Spleen (tissue), 11 donors: ENCODE measurements around the gene ZNF778. TPM values are rescaled to one million over a fixed set of nuclear protein-coding genes. Genes with fewer than 3 reads are reported as not detected.

Experiments used
- DNase-seq: peaks from one replicate; pipeline ENCODE4 v3.0.0-alpha.2; 2020
- H3K27ac ChIP-seq, 8 donors: fragments of 200-600 bp; sonication (generic) in 7 of 8; 1 replicate in 4 of 8; 2 replicates in 4 of 8; pipeline versions ENCODE4 v1.5.0 to v1.8.0; 2016 to 2021; ENCODE audit warnings: inconsistent platforms in 4 of 8, mild to moderate bottlenecking in 4 of 8, moderate library complexity in 1 of 8
- H3K27me3 ChIP-seq, 7 donors: fragments of 200-600 bp; sonication (generic) in 6 of 7; replicated peaks in 1 of 7; 1 replicate in 4 of 7; 2 replicates in 3 of 7; pipeline versions ENCODE4 v1.5.0 to v1.8.0; 2016 to 2021; ENCODE audit warnings: inconsistent platforms in 3 of 7, mild to moderate bottlenecking in 1 of 7
- H3K36me3 ChIP-seq, 6 donors: fragments of 200-600 bp; sonication (generic) in 5 of 6; 1 replicate in 4 of 6; 2 replicates in 2 of 6; pipeline versions ENCODE4 v1.5.0 to v1.8.0; 2016 to 2021; ENCODE audit warnings: inconsistent platforms in 2 of 6
- H3K4me1 ChIP-seq, 6 donors: fragments of 200-600 bp; sonication (generic) in 5 of 6; 1 replicate in 3 of 6; 2 replicates in 3 of 6; pipeline versions ENCODE4 v1.5.0 to v1.8.0; 2016 to 2021; ENCODE audit warnings: inconsistent platforms in 3 of 6
- H3K4me3 ChIP-seq, 8 donors: fragments of 200-600 bp; sonication (generic) in 7 of 8; 1 replicate in 4 of 8; 2 replicates in 4 of 8; pipeline versions ENCODE4 v1.5.0 to v1.8.0; 2016 to 2021; ENCODE audit warnings: inconsistent platforms in 4 of 8, mild to moderate bottlenecking in 4 of 8, moderate library complexity in 2 of 8
- H3K9me3 ChIP-seq, 8 donors: fragments of 200-600 bp; sonication (generic) in 7 of 8; 1 replicate in 4 of 8; 2 replicates in 4 of 8; pipeline versions ENCODE4 v1.5.0 to v1.8.0; 2016 to 2021; ENCODE audit warnings: inconsistent platforms in 4 of 8
- CTCF ChIP-seq, 11 experiments: fragments of 200-600 bp in 7 of 11; fragments of 450-650 bp in 4 of 11; sonication (generic) in 4 of 11; IDR thresholded peaks in 8 of 11; conservative IDR thresholded peaks in 3 of 11; 1 replicate in 7 of 11; 2 replicates in 4 of 11; pipeline versions ENCODE4 v1.4.0 to v1.8.0; 2016 to 2021; ENCODE audit warnings: antibody characterized with exemption in 11 of 11, inconsistent platforms in 4 of 11, mild to moderate bottlenecking in 1 of 11
- POLR2A ChIP-seq, 3 donors: fragments of 450-650 bp; IDR thresholded peaks; one replicate each; pipeline ENCODE4 v1.5.1; 2017; ENCODE audit warnings: antibody characterized with exemption in 3 of 3, mild to moderate bottlenecking in 1 of 3
- POLR2AphosphoS5 ChIP-seq, 3 donors: sonication (generic); formaldehyde crosslinking; IDR thresholded peaks; one replicate each; pipeline ENCODE4 v1.5.1; 2017; ENCODE audit warnings: antibody characterized with exemption in 3 of 3
- WGBS, 5 donors: extraction: QIAGEN DNeasy Blood & Tissue Kit in 3 of 5; methylation state at CpG; one replicate each; pipeline versions ENCODE4 v1.1.5 to v1.1.7; 2013 to 2018; 5-methylcytosine and 5-hydroxymethylcytosine counted together
- intact Hi-C: fragments of 100-400 bp; cut with DNase I; formaldehyde crosslinking; loops from one replicate; pipeline ENCODE4 v1.15.0; 2023; ENCODE audit warnings: low total_unique reads
- polyA plus RNA-seq, 3 donors: library from polyadenylated mRNA; stranded (reverse); fragments of 200-250 nt; gene quantifications; one replicate each; pipeline ENCODE4 v1.2.1, GENCODE V29; 2013
- total RNA-seq, 7 donors: library from RNA; depleted of rRNA in 3 of 7; stranded (reverse); fragments of >200 nt in 3 of 7; fragmentation: NEBNext Ultra II Directional in 4 of 7; extraction: Animal tissue kit (Norgen Biotek cat#: 25700) in 4 of 7; gene quantifications; one replicate each; pipeline versions ENCODE4 v1.1.0 to v1.2.1, GENCODE V29; 2016 to 2021
- donor health status: healthy with polysubstance abuse.
- donor health status: DM: no; HTN: no; CAD: no; lungs with moderate emphysema.
- donor health status: DM: no; HTN: no; CAD: no.
- donor health status: Bipolar disorder and iron deficiency.
- donor health status: healthy.
- donor health status: DM: no; HTN: no; CAD: no.
- donor health status: DM: yes; HTN: yes; CAD: no.

Gene ZNF778
- total and polyA plus RNA-seq, 10 donors: 1.6 to 34.4 (median 10.7) TPM

- Histone ChIP-seq H3K27me3 (peaks cover 0 to 76% (median 53%) of the 10 kb centered on the region in 7 donors), H3K9me3 (peaks cover 0 to 10% (median 0%) of the 10 kb centered on the region in 8 donors), H3K4me1 (peaks cover 10 to 38% (median 22%) of the 10 kb centered on the region in 6 donors), H3K27ac (no peak overlapping the region), H3K36me3 (no peaks in the 10 kb centered on the region), H3K4me3 (no peak overlapping the region)
- TF ChIP-seq CTCF (IDR thresholded peaks at IDR 0.05 in 8 of 11, conservative IDR thresholded peaks at IDR 0.05 in 3 of 11) (no peak), POLR2A (IDR thresholded peaks at IDR 0.05) (no peak), POLR2AphosphoS5 (IDR thresholded peaks at IDR 0.05) (no peak)
- WGBS, 5 donors: 81 to 94% (median 90%) methylated on average over 16 to 28 of the region's 28 CpGs
- peak; percentile 69 for DNase-seq
- intact Hi-C loops: no loop called here
Measured at GRCh38 chr16:89198417-89199240, 18.9 kb upstream of the ZNF778 start.

GRCh38 chr16:89199241-89200123, 18.0 kb upstream of the ZNF778 start:
- Histone ChIP-seq H3K4me1 (peaks cover 10 to 37% (median 22%) of the 10 kb centered on the region in 6 donors), H3K27ac (no peak overlapping the region), H3K9me3 (peaks cover 0 to 10% (median 0%) of the 10 kb centered on the region in 8 donors), H3K36me3 (no peaks in the 10 kb centered on the region), H3K27me3 (peaks cover 0 to 80% (median 62%) of the 10 kb centered on the region in 7 donors), H3K4me3 (no peak overlapping the region)
- TF ChIP-seq POLR2AphosphoS5 (IDR thresholded peaks at IDR 0.05): no peak
- no peak for TF ChIP-seq POLR2A (IDR thresholded peaks at IDR 0.05)
- no peak for TF ChIP-seq CTCF (IDR thresholded peaks at IDR 0.05 in 8 of 11, conservative IDR thresholded peaks at IDR 0.05 in 3 of 11)
- WGBS, 5 donors: 71 to 87% (median 83%) methylated on average over 13 to 22 of the region's 22 CpGs
- DNase-seq: peak; percentile 74
- intact Hi-C loops: no loop called here

GRCh38 chr16:89200124-89200849, 17.2 kb upstream of the ZNF778 start, which contains the start of gene SLC22A31:
TSS of gene SLC22A31 (minus strand) at chr16:89200537. CDS start at chr16:89200501, 36 bp downstream.
- Histone ChIP-seq H3K36me3 (no peaks in the 10 kb centered on the region), H3K4me3 (peak within 1 kb of the TSS in 7 of 8 donors; percentile 25 to 68 (median 32)), H3K4me1 (peaks cover 10 to 37% (median 22%) of the 10 kb centered on the region in 6 donors), H3K27me3 (peaks cover 0 to 85% (median 67%) of the 10 kb centered on the region in 7 donors), H3K9me3 (peaks cover 0 to 10% (median 0%) of the 10 kb centered on the region in 8 donors), H3K27ac (no peak within 1 kb of the TSS)
- peak; percentile 60 for DNase-seq
- intact Hi-C loops: no loop called here
- WGBS, 5 donors: 15 to 29% (median 21%) methylated on average over 22 to 28 of the region's 28 CpGs
- no peak for TF ChIP-seq CTCF (IDR thresholded peaks at IDR 0.05 in 8 of 11, conservative IDR thresholded peaks at IDR 0.05 in 3 of 11)
- no peak for TF ChIP-seq POLR2A (IDR thresholded peaks at IDR 0.05)
- TF ChIP-seq POLR2AphosphoS5 (IDR thresholded peaks at IDR 0.05): no peak
